DOHH2 (cell line): ENCODE measurements around the gene DCUN1D5.

Source experiments
- EZH2phosphoT487 ChIP-seq: fragments of 200-600 bp; sonication (generic); IDR thresholded peaks from 2 replicates; pipeline ENCODE4 v1.6.1; 2017; ENCODE audit warnings: borderline replicate concordance, mild to moderate bottlenecking, antibody characterized with exemption, low read length, moderate library complexity, mixed read lengths
- TF ChIP-seq, protein P1 (sequence below): fragments of 200-600 bp; sonication (generic); IDR thresholded peaks from one replicate; pipeline ENCODE4 v1.5.1; 2014; ENCODE audit warnings: antibody characterized with exemption, mild to moderate bottlenecking, low read depth, low read length; ENCODE audit not compliant: poor library complexity, severe bottlenecking

DNA sequence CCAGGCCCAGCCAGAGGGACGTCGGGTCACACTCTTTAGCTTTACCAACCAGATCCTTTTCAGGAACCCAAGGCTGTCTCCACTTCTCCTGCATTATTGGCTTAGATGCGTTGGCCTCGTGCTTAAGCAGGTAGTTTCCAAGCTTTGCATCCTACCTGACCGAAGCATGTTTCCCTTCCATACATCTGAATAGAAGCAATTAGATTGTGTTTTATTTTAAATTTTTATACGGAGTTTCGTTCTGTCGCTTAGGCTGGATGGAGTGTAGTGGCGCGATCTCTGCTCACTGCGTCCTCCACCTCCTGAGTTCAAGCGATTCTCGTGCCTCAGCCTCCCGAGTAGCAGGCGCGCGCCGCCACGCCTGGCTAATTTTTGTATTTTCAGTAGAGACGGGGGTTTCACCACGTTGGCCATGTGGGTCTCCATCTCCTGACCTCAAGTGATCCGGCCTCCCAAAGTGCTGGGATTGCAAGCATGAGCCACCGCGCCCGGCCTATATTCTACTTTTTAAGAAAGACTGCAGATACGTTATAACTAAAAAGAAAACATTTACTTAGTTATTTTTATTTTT lies 17.9 kb upstream of the DCUN1D5 start:
- TF ChIP-seq, protein P1, sequence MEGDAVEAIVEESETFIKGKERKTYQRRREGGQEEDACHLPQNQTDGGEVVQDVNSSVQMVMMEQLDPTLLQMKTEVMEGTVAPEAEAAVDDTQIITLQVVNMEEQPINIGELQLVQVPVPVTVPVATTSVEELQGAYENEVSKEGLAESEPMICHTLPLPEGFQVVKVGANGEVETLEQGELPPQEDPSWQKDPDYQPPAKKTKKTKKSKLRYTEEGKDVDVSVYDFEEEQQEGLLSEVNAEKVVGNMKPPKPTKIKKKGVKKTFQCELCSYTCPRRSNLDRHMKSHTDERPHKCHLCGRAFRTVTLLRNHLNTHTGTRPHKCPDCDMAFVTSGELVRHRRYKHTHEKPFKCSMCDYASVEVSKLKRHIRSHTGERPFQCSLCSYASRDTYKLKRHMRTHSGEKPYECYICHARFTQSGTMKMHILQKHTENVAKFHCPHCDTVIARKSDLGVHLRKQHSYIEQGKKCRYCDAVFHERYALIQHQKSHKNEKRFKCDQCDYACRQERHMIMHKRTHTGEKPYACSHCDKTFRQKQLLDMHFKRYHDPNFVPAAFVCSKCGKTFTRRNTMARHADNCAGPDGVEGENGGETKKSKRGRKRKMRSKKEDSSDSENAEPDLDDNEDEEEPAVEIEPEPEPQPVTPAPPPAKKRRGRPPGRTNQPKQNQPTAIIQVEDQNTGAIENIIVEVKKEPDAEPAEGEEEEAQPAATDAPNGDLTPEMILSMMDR, result no peak
- TF ChIP-seq EZH2phosphoT487, result no peak
